Stimulated activated CD8-positive, alpha-beta memory T cell treated with anti-CD3 and anti-CD28 coated beads, Interleukin-15, amount 100 ng/mL, for 4 hours (primary cell): ENCODE data around the gene CACNG4.

Experiments
- DNase-seq, 2 donors: peaks; one replicate each; pipeline ENCODE4 v3.0.0-alpha.2; 2020; ENCODE audit warnings: low read depth in 2 of 2

CACNG4 gene

GRCh38 chr17:66985338-66986237, 21.1 kb downstream of the CACNG4 start:
- DNase-seq, result no peak

- DNase-seq, result no peak
Observed at GRCh38 chr17:66986659-66987058, 22.2 kb downstream of the CACNG4 start.

- DNase-seq, result no peak
Observed at GRCh38 chr17:66987059-66987616, 22.6 kb downstream of the CACNG4 start.

GRCh38 chr17:66988069-66988798, 23.7 kb downstream of the CACNG4 start:
- DNase-seq, result no peak

- no peak for DNase-seq
Observed at GRCh38 chr17:66989076-66989475, 24.6 kb downstream of the CACNG4 start.

GRCh38 chr17:66989579-66989978, 25.1 kb downstream of the CACNG4 start:
- DNase-seq, result no peak

- no peak for DNase-seq
Observed at GRCh38 chr17:66990047-66990446, 25.5 kb downstream of the CACNG4 start.

- no peak for DNase-seq
Observed at GRCh38 chr17:66992911-66993442, 28.5 kb downstream of the CACNG4 start.

GRCh38 chr17:66994361-66994760, 29.9 kb downstream of the CACNG4 start:
- no peak for DNase-seq

- no peak for DNase-seq
Observed at GRCh38 chr17:66994930-66995535, 30.5 kb downstream of the CACNG4 start.

- DNase-seq, result no peak
Observed at GRCh38 chr17:66995944-66996343, 31.4 kb downstream of the CACNG4 start.

- DNase-seq, result no peak
Observed at GRCh38 chr17:66996926-66997325, 32.4 kb downstream of the CACNG4 start.

GRCh38 chr17:67003231-67003630, 38.7 kb downstream of the CACNG4 start:
- DNase-seq, result no peak

- DNase-seq, result no peak
Observed at GRCh38 chr17:67004181-67004580, 39.7 kb downstream of the CACNG4 start.

GRCh38 chr17:67007266-67007665, 42.8 kb downstream of the CACNG4 start:
- DNase-seq, result no peak

- no peak for DNase-seq
Observed at GRCh38 chr17:67008101-67008500, 43.6 kb downstream of the CACNG4 start.

- DNase-seq, result no peak
Observed at GRCh38 chr17:67011527-67012175, 47.1 kb downstream of the CACNG4 start.

GRCh38 chr17:67013891-67014290, 49.4 kb downstream of the CACNG4 start:
- DNase-seq, result no peak

GRCh38 chr17:67015001-67015400, 50.5 kb downstream of the CACNG4 start:
- no peak for DNase-seq

GRCh38 chr17:67016039-67016762, 51.7 kb downstream of the CACNG4 start:
- no peak for DNase-seq

- no peak for DNase-seq
Observed at GRCh38 chr17:67017910-67018309, 53.4 kb downstream of the CACNG4 start.
